H1 (cell line): ENCODE results near the gene NR1D2. TPM values are rescaled to one million over a fixed set of nuclear protein-coding genes. Genes with fewer than 3 reads are reported as not detected.

Experiments
- CTCF ChIA-PET: fragments of 300-600 bp; sonication (Branson Sonifier 250); formaldehyde crosslinking; loops from one replicate; lab custom pipeline; 2021; ENCODE audit not compliant: partially characterized antibody; lab: Charles Lee
- POLR2A ChIA-PET: fragments of 300-600 bp; sonication (Branson Sonifier 250); formaldehyde crosslinking; loops from one replicate; lab custom pipeline; 2021; ENCODE audit warnings: inconsistent platforms; ENCODE audit not compliant: partially characterized antibody; lab: Charles Lee
- DNase-seq, 2 experiments: peaks; one replicate each; pipeline versions ENCODE4 v3.0.0 to v3.0.0-alpha.2; 2010 to 2022; ENCODE audit warnings: low spot score in 2 of 2, low read depth in 1 of 2, mixed read lengths in 1 of 2
- FAIRE-seq: peaks from 2 replicates; lab custom pipeline; 2011; peaks lifted over from hg19 to GRCh38; lab: Jason Lieb, UNC
- H2AFZ ChIP-seq: 2 replicates; pipeline ENCODE4 v1.8.1; 2012; ENCODE audit warnings: low read length, inconsistent platforms
- H2AK5ac ChIP-seq: 2 replicates; pipeline ENCODE4 v1.6.1; 2013; ENCODE audit warnings: low read depth, low read length
- H2BK120ac ChIP-seq: replicated peaks from 2 replicates; pipeline ENCODE3; 2013; ENCODE audit warnings: low read depth, low read length, inconsistent platforms
- H2BK12ac ChIP-seq: 2 replicates; pipeline ENCODE4 v1.6.1; 2013; ENCODE audit warnings: low read depth, low read length
- H2BK15ac ChIP-seq: 2 replicates; pipeline ENCODE4 v1.6.1; 2013; ENCODE audit warnings: low read length
- H2BK20ac ChIP-seq: 2 replicates; pipeline ENCODE4 v1.6.1; 2013; ENCODE audit warnings: low read length
- H2BK5ac ChIP-seq: 2 replicates; pipeline ENCODE4 v1.6.1; 2013; ENCODE audit warnings: low read depth, low read length
- H3K14ac ChIP-seq: 2 replicates; pipeline ENCODE4 v1.6.1; 2013; ENCODE audit warnings: inconsistent platforms; ENCODE audit not compliant: insufficient read length
- H3K18ac ChIP-seq: 2 replicates; pipeline ENCODE4 v1.6.1; 2013; ENCODE audit warnings: low read length; ENCODE audit errors: extremely low read depth
- H3K23ac ChIP-seq: 2 replicates; pipeline ENCODE4 v1.6.1; 2013; ENCODE audit warnings: inconsistent platforms; ENCODE audit not compliant: insufficient read length
- H3K23me2 ChIP-seq: 2 replicates; pipeline ENCODE4 v1.6.1; 2013; ENCODE audit warnings: low read depth, low read length
- H3K27ac ChIP-seq: 2 replicates; pipeline ENCODE4 v1.6.1; 2011; ENCODE audit warnings: low read depth, low read length, inconsistent platforms
- H3K27me3 ChIP-seq, 4 experiments: replicated peaks in 1 of 4; 1 replicate in 1 of 4; 2 replicates in 3 of 4; pipeline versions ENCODE4 v1.6.1 to v1.8.1; 2011 to 2013; ENCODE audit warnings: low read length in 3 of 4, mild to moderate bottlenecking in 3 of 4, inconsistent platforms in 2 of 4, mixed read lengths in 2 of 4, moderate library complexity in 1 of 4; ENCODE audit not compliant: control insufficient read depth in 3 of 4, insufficient read depth in 3 of 4; ENCODE audit errors: extremely low read depth in 1 of 4
- H3K36me3 ChIP-seq, 4 experiments: 2 replicates each; pipeline versions ENCODE4 v1.6.1 to v1.8.1; 2011 to 2013; ENCODE audit warnings: mild to moderate bottlenecking in 4 of 4, low read length in 3 of 4, moderate library complexity in 2 of 4, control low read depth in 1 of 4, inconsistent platforms in 1 of 4; ENCODE audit not compliant: insufficient read depth in 4 of 4, control insufficient read depth in 2 of 4
- H3K4ac ChIP-seq: replicated peaks from 2 replicates; pipeline ENCODE3; 2013; ENCODE audit warnings: low read length, low read depth, mixed read lengths, inconsistent platforms; ENCODE audit not compliant: insufficient read length
- H3K4me1 ChIP-seq, 4 experiments: replicated peaks in 1 of 4; 1 replicate in 1 of 4; 2 replicates in 3 of 4; pipeline versions ENCODE4 v1.6.1 to v1.8.1; 2011 to 2013; ENCODE audit warnings: low read length in 3 of 4, inconsistent platforms in 2 of 4, mixed read lengths in 1 of 4; ENCODE audit not compliant: insufficient read depth in 4 of 4, control insufficient read depth in 3 of 4
- H3K4me2 ChIP-seq, 2 experiments: 2 replicates each; pipeline versions ENCODE4 v1.6.1 to v1.8.1; 2011 to 2013; ENCODE audit warnings: low read depth in 2 of 2, low read length in 2 of 2, control low read depth in 1 of 2, inconsistent platforms in 1 of 2, mild to moderate bottlenecking in 1 of 2; ENCODE audit not compliant: insufficient read depth in 1 of 2
- H3K4me3 ChIP-seq, 4 experiments: fragments of 200-600, 300-600 bp in 1 of 4; sonication (generic), shearing (Covaris generic), sonication (Bioruptor Twin) in 1 of 4; 2 replicates each; pipeline versions ENCODE4 v1.5.1 to v1.8.1; 2011 to 2016; ENCODE audit warnings: low read length in 4 of 4, low read depth in 3 of 4, control low read depth in 2 of 4, inconsistent platforms in 2 of 4, mild to moderate bottlenecking in 2 of 4, mixed read lengths in 1 of 4, moderate library complexity in 1 of 4; ENCODE audit not compliant: insufficient read depth in 2 of 4; ENCODE audit errors: extremely low read depth in 1 of 4
- H3K56ac ChIP-seq: replicated peaks from 2 replicates; pipeline ENCODE3; 2013; ENCODE audit warnings: low read depth, mild to moderate bottlenecking, mixed read lengths, low read length, inconsistent platforms; ENCODE audit not compliant: insufficient read length
- H3K79me1 ChIP-seq: 2 replicates; pipeline ENCODE4 v1.6.1; 2013; ENCODE audit warnings: low read depth, low read length, control low read depth
- H3K79me2 ChIP-seq, 2 experiments: 2 replicates each; pipeline versions ENCODE4 v1.6.1 to v1.8.1; 2012 to 2013; ENCODE audit warnings: low read length in 2 of 2, mild to moderate bottlenecking in 2 of 2, inconsistent platforms in 1 of 2; ENCODE audit not compliant: insufficient read depth in 2 of 2, control insufficient read depth in 1 of 2
- H3K9ac ChIP-seq, 4 experiments: replicated peaks in 1 of 4; 1 replicate in 1 of 4; 2 replicates in 3 of 4; pipeline versions ENCODE4 v1.6.1 to v1.8.1; 2011 to 2013; ENCODE audit warnings: low read depth in 3 of 4, low read length in 3 of 4, control low read depth in 2 of 4, mild to moderate bottlenecking in 2 of 4, moderate library complexity in 2 of 4, inconsistent platforms in 1 of 4; ENCODE audit errors: extremely low read depth in 1 of 4
- H3K9me3 ChIP-seq, 2 experiments: 2 replicates each; pipeline versions ENCODE4 v1.6.1 to v1.8.1; 2012 to 2013; ENCODE audit warnings: mild to moderate bottlenecking in 2 of 2, moderate library complexity in 2 of 2, control low read depth in 1 of 2, inconsistent platforms in 1 of 2, low read depth in 1 of 2, low read length in 1 of 2, mixed read lengths in 1 of 2; ENCODE audit not compliant: insufficient read depth in 2 of 2
- H4K20me1 ChIP-seq, 2 experiments: replicated peaks in 1 of 2; 2 replicates each; pipeline versions ENCODE3 to v1.8.1; 2011 to 2013; ENCODE audit warnings: inconsistent platforms in 2 of 2, low read length in 2 of 2, mild to moderate bottlenecking in 1 of 2; ENCODE audit not compliant: insufficient read depth in 2 of 2, control insufficient read depth in 1 of 2
- H4K5ac ChIP-seq: 2 replicates; pipeline ENCODE4 v1.6.1; 2013; ENCODE audit warnings: low read length, low read depth, mixed read lengths, inconsistent platforms; ENCODE audit not compliant: insufficient read length
- H4K8ac ChIP-seq: 2 replicates; pipeline ENCODE4 v1.8.0; 2013; ENCODE audit warnings: mild to moderate bottlenecking, moderate library complexity, low read length, inconsistent platforms; ENCODE audit not compliant: insufficient read depth; ENCODE audit errors: extremely low read depth
- H4K91ac ChIP-seq: replicated peaks from 2 replicates; pipeline ENCODE3; 2013; ENCODE audit warnings: low read length, mixed read lengths, inconsistent platforms; ENCODE audit not compliant: insufficient read length
- BRCA1 ChIP-seq: IDR thresholded peaks from 2 replicates; pipeline ENCODE4 v1.6.1; 2012; ENCODE audit warnings: low read depth, low read length, improper control_type of control experiment
- CHD1 ChIP-seq: IDR thresholded peaks from 2 replicates; pipeline ENCODE4 v1.6.1; 2012; ENCODE audit warnings: low read depth, low read length, improper control_type of control experiment
- CREB1 ChIP-seq: IDR thresholded peaks from 2 replicates; pipeline ENCODE4 v1.6.1; 2012; ENCODE audit warnings: inconsistent platforms
- CTBP2 ChIP-seq: IDR thresholded peaks from 2 replicates; pipeline ENCODE4 v1.7.0; 2011; ENCODE audit warnings: borderline replicate concordance, mild to moderate bottlenecking, moderate library complexity, mixed read lengths, low read length; ENCODE audit not compliant: insufficient read depth, insufficient read length
- GABPA ChIP-seq: IDR thresholded peaks from 2 replicates; pipeline ENCODE4 v1.6.1; 2011; ENCODE audit warnings: mild to moderate bottlenecking, low read length, moderate library complexity, borderline replicate concordance; ENCODE audit not compliant: insufficient read depth
- JUN ChIP-seq: IDR thresholded peaks from 2 replicates; pipeline ENCODE4 v1.6.1; 2011; ENCODE audit warnings: low read depth, mild to moderate bottlenecking, improper control_type of control experiment, low read length
- PHF8 ChIP-seq: fragments of 200-600 bp; sonication (generic); conservative IDR thresholded peaks from 2 replicates; pipeline ENCODE4 v1.7.1; 2012; ENCODE audit warnings: low read depth, mild to moderate bottlenecking, inconsistent platforms, low read length, moderate library complexity
- POLR2A ChIP-seq, 2 experiments: IDR thresholded peaks; 1 replicate in 1 of 2; 2 replicates in 1 of 2; pipeline ENCODE4 v1.6.1; 2011; ENCODE audit warnings: low read depth in 2 of 2, low read length in 2 of 2, mild to moderate bottlenecking in 2 of 2; ENCODE audit errors: control extremely low read depth in 1 of 2
- POLR2AphosphoS5 ChIP-seq: IDR thresholded peaks from 2 replicates; pipeline ENCODE4 v1.6.1; 2011; ENCODE audit warnings: low read depth, low read length
- RXRA ChIP-seq: IDR thresholded peaks from 2 replicates; pipeline ENCODE4 v1.6.1; 2011; ENCODE audit warnings: low read depth, mild to moderate bottlenecking, low read length, moderate library complexity; ENCODE audit not compliant: insufficient read depth
- SIRT6 ChIP-seq: IDR thresholded peaks from one replicate; pipeline ENCODE4 v1.7.1; 2012; ENCODE audit warnings: low read length, inconsistent platforms
- SIX5 ChIP-seq: IDR thresholded peaks from 2 replicates; pipeline ENCODE4 v1.6.1; 2011; ENCODE audit warnings: mild to moderate bottlenecking, low read depth, low read length
- SUZ12 ChIP-seq: fragments of 200-600 bp; sonication (generic); IDR thresholded peaks from 2 replicates; pipeline ENCODE4 v1.6.1; 2012; ENCODE audit warnings: mild to moderate bottlenecking, inconsistent platforms, low read length, moderate library complexity, mixed read lengths
- WGBS, 2 experiments: shearing (Covaris generic) in 1 of 2; methylation state at CpG; one replicate each; pipeline versions ENCODE4 v1.1.6 to v1.1.7; 2013 to 2015; ENCODE audit warnings: low lambda C conversion rate in 2 of 2, mixed read lengths in 2 of 2, inconsistent platforms in 1 of 2, low coverage in 1 of 2, missing lambda C conversion rate in 1 of 2; ENCODE audit not compliant: insufficient replicate concordance in 2 of 2, insufficient coverage in 1 of 2, insufficient read length in 1 of 2; ENCODE audit errors: extremely low coverage in 1 of 2, missing lambda C conversion rate in 1 of 2; 5-methylcytosine and 5-hydroxymethylcytosine counted together
- polyA plus RNA-seq, 7 experiments: library from polyadenylated mRNA; depleted of rRNA in 3 of 7; stranded (reverse) in 5 of 7; unstranded in 2 of 7; fragments of >200 nt in 5 of 7; fragments of 200-250 nt in 2 of 7; gene quantifications; 1 replicate in 5 of 7; 2 replicates in 1 of 7; 4 replicates in 1 of 7; pipeline versions ENCODE4 v1.2.1 to v1.2.3, GENCODE V29; 2011 to 2013; ENCODE audit warnings: missing spikeins in 2 of 7, mixed read lengths in 2 of 7
- total RNA-seq: library from RNA; stranded (reverse); fragmentation: NEBNext Ultra II Directional; extraction: Animal tissue kit (Norgen Biotek cat#: 25700); gene quantifications from 2 replicates; pipeline ENCODE4 v1.2.1, GENCODE V29; 2021

NR1D2 gene
- total and polyA plus RNA-seq, 2 of the 8 experiments (the other 6 are each of a cell fraction or from before 2014, with no cell fraction given), result 5.9 to 21.7 TPM

GRCh38 chr3:23948761-23949160 is 3.7 kb downstream of the NR1D2 start:
- POLR2A ChIA-PET, result interaction anchor here (1.2 to 6.6 kb wide), 3 partner anchors 10 to 31 kb away, joined by 3 to 137 read pairs (median 3); partner anchors contain the start of genes NKIRAS1 and RPL15
- H3K23me2 ChIP-seq, result peaks cover 5% of the 10 kb centered on the region
- H4K91ac ChIP-seq, result no peak overlapping the region
- H2BK5ac ChIP-seq, result no peak overlapping the region
- H3K18ac ChIP-seq, result no peak overlapping the region
- 77% methylated on average over 2 of the region's 2 CpGs; no CpG with 5 or more reads in 1 of the 2 experiments for WGBS, 2 experiments
- H3K36me3 ChIP-seq, result no peaks in the 10 kb centered on the region
- no peak overlapping the region for H3K14ac ChIP-seq
- no peak overlapping the region for H3K27ac ChIP-seq
- H3K79me2 ChIP-seq, result peaks cover 7 to 68% of the 10 kb centered on the region in 2 experiments
- no peak overlapping the region for H2AK5ac ChIP-seq
- H3K4me2 ChIP-seq, result no peak overlapping the region
- peaks cover 1 to 6% of the 10 kb centered on the region in 2 experiments for H4K20me1 ChIP-seq
- CTCF ChIA-PET, result no interaction called here
- no peak overlapping the region for H2BK20ac ChIP-seq
- H2BK120ac ChIP-seq, result no peak overlapping the region
- TF ChIP-seq JUN (no peak), SUZ12 (no peak), PHF8 (no peak), POLR2AphosphoS5 (no peak), RXRA (no peak), POLR2A (IDR thresholded peaks at IDR 0.05; ENCODE audit: control extremely low read depth in 1 of 2, low read depth in 2 of 2, low read length in 2 of 2) (no peak), CHD1 (no peak), CTBP2 (no peak), SIX5 (no peak), BRCA1 (no peak), GABPA (no peak), CREB1 (no peak), SIRT6 (no peak)
- H3K4ac ChIP-seq, result no peak overlapping the region
- H4K8ac ChIP-seq, result no peak overlapping the region
- no peaks in the 10 kb centered on the region for H3K79me1 ChIP-seq
- no peak overlapping the region for H4K5ac ChIP-seq
- no peaks in the 10 kb centered on the region for H3K9me3 ChIP-seq
- no peaks in the 10 kb centered on the region for H3K27me3 ChIP-seq
- DNase-seq, result no peak
- no peak overlapping the region for H3K23ac ChIP-seq
- no peak overlapping the region for H2BK12ac ChIP-seq
- H3K56ac ChIP-seq, result no peak overlapping the region
- no peak overlapping the region for H3K9ac ChIP-seq
- no peak overlapping the region for H2AFZ ChIP-seq
- peaks cover 8 to 14% (median 11%) of the 10 kb centered on the region in 4 experiments; a peak in 6 of 7 replicates for H3K4me1 ChIP-seq
- H3K4me3 ChIP-seq, result no peak overlapping the region
- no peak for FAIRE-seq
- no peak overlapping the region for H2BK15ac ChIP-seq
